Stimulated activated naive CD8-positive, alpha-beta T cell treated with anti-CD3 and anti-CD28 coated beads, Interleukin-15, Interleukin-2, amounts not matched to agents 100 U/mL and 50 U/mL, for 24 hours (primary cell): ENCODE results near the gene RSAD1.
A peak's percentile ranks its signal among the peaks of the same experiment; 100 is the strongest.

Experiments
- ATAC-seq: fragments of 150-1000 bp; cut with Tn5 transposase; one replicate; pipeline ENCODE4 v1.10.0; 2021
- DNase-seq: peaks from one replicate; pipeline ENCODE4 v3.0.0; 2021

The RSAD1 gene

GRCh38 chr17:50478391-50479381 lies at the start of gene RSAD1:
RSAD1 (plus strand) TSS chr17:50478860; CDS start chr17:50478885, 25 bp downstream.
- ATAC-seq (peak; percentile 96), DNase-seq (peak; percentile 88)

- ATAC-seq: no peak
- DNase-seq: no peak
Observed at GRCh38 chr17:50429793-50430192, 48.9 kb upstream of the RSAD1 start.

GRCh38 chr17:50430821-50431618 lies 47.6 kb upstream of the RSAD1 start:
- ATAC-seq: no peak
- DNase-seq: no peak

GRCh38 chr17:50432125-50432762 lies 46.4 kb upstream of the RSAD1 start:
- ATAC-seq (no peak), DNase-seq (no peak)

GRCh38 chr17:50437409-50437808 lies 41.3 kb upstream of the RSAD1 start:
- DNase-seq (no peak), ATAC-seq (no peak)

GRCh38 chr17:50439008-50439407 lies 39.7 kb upstream of the RSAD1 start:
- ATAC-seq (no peak), DNase-seq (no peak)

- DNase-seq: no peak
- ATAC-seq: no peak
Observed at GRCh38 chr17:50440172-50440837, 38.4 kb upstream of the RSAD1 start.

GRCh38 chr17:50440838-50441829 lies 37.5 kb upstream of the RSAD1 start:
- no peak for ATAC-seq

GRCh38 chr17:50443505-50443974 lies 35.1 kb upstream of the RSAD1 start:
- ATAC-seq (no peak), DNase-seq (no peak)

More at GRCh38 chr17:50440838-50441829, 37.5 kb upstream of the RSAD1 start:
- DNase-seq: no peak

GRCh38 chr17:50444841-50445715 lies 33.6 kb upstream of the RSAD1 start:
- DNase-seq (no peak), ATAC-seq (no peak)

- no peak for ATAC-seq
Observed at GRCh38 chr17:50445730-50446325, 32.8 kb upstream of the RSAD1 start.

GRCh38 chr17:50447870-50448595 lies 30.6 kb upstream of the RSAD1 start:
- ATAC-seq: no peak

More at GRCh38 chr17:50445730-50446325, 32.8 kb upstream of the RSAD1 start:
- DNase-seq: no peak

GRCh38 chr17:50448643-50449042 lies 30.0 kb upstream of the RSAD1 start:
- ATAC-seq: no peak
- DNase-seq: no peak

More at GRCh38 chr17:50447870-50448595, 30.6 kb upstream of the RSAD1 start:
- DNase-seq: no peak

GRCh38 chr17:50451943-50452629 lies 26.6 kb upstream of the RSAD1 start:
- ATAC-seq: no peak
- DNase-seq: no peak

GRCh38 chr17:50452630-50453300 lies 25.9 kb upstream of the RSAD1 start:
- ATAC-seq (no peak), DNase-seq (no peak)

- ATAC-seq: no peak
- DNase-seq: no peak
Observed at GRCh38 chr17:50453901-50454300, 24.8 kb upstream of the RSAD1 start.

GRCh38 chr17:50457621-50458020 lies 21.0 kb upstream of the RSAD1 start:
- no peak for ATAC-seq

More at GRCh38 chr17:50457621-50458020, 21.0 kb upstream of the RSAD1 start:
- DNase-seq: no peak
